ENCODE results near the gene CCDC18. TPM values are rescaled to one million over a fixed set of nuclear protein-coding genes. Genes with fewer than 3 reads are reported as not detected.

Gene CCDC18
- total RNA-seq, 1 donor from 2014 or later, result 7.9 TPM

DNA sequence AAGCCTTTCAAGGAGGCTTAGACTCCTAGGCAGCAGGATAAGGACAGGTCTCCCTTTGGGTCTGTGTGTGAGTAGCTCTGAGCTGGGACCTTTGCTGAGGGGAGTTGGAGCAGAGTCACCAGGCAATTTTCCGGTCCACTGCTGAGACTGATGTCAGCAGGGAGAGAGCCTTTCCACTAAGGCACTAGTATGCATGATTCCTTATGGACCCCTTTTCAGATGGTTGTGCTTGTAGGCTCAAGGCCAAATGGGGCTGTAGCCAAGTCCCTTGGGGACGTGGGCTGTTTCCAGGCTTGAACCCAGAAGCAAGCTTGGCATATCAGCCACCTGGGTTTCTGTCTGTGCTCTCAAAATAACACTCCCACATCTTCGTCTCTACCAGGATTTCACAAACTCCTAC is 73.0 kb downstream of the CCDC18 start:
- DNase-seq (ENCODE audit: low read depth) (no peak), FAIRE-seq (no peak)
- no peaks in the 10 kb centered on the region for H3K9me3 ChIP-seq (ENCODE audit: insufficient read depth, low read depth, low read length)
- TF ChIP-seq, protein P1, sequence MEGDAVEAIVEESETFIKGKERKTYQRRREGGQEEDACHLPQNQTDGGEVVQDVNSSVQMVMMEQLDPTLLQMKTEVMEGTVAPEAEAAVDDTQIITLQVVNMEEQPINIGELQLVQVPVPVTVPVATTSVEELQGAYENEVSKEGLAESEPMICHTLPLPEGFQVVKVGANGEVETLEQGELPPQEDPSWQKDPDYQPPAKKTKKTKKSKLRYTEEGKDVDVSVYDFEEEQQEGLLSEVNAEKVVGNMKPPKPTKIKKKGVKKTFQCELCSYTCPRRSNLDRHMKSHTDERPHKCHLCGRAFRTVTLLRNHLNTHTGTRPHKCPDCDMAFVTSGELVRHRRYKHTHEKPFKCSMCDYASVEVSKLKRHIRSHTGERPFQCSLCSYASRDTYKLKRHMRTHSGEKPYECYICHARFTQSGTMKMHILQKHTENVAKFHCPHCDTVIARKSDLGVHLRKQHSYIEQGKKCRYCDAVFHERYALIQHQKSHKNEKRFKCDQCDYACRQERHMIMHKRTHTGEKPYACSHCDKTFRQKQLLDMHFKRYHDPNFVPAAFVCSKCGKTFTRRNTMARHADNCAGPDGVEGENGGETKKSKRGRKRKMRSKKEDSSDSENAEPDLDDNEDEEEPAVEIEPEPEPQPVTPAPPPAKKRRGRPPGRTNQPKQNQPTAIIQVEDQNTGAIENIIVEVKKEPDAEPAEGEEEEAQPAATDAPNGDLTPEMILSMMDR (IDR thresholded peaks at IDR 0.05; ENCODE audit: insufficient read depth, low read depth, low read length), result no peak
- no peak for TF ChIP-seq EZH2 (IDR thresholded peaks at IDR 0.05; ENCODE audit: insufficient read depth, low read length)
- H3K9ac ChIP-seq (ENCODE audit: low read length), result no peak overlapping the region
- no peak overlapping the region for H3K4me3 Mint-ChIP-seq (ENCODE audit: unreplicated experiment)
- H3K27me3 ChIP-seq (ENCODE audit: insufficient read depth, low read length), result no peaks in the 10 kb centered on the region
- H3K27ac Mint-ChIP-seq (ENCODE audit: unreplicated experiment), result no peak overlapping the region
- no peaks in the 10 kb centered on the region for H3K27me3 Mint-ChIP-seq (ENCODE audit: low read depth, unreplicated experiment)
- H3K79me2 ChIP-seq (ENCODE audit: insufficient read depth, low read length), result peaks cover 3% of the 10 kb centered on the region
- no peak overlapping the region for H3K4me3 ChIP-seq (ENCODE audit: insufficient read depth, low read depth, low read length)
- peaks cover 2% of the 10 kb centered on the region for H3K9me3 Mint-ChIP-seq (ENCODE audit: unreplicated experiment)
- H3K36me3 ChIP-seq (ENCODE audit: insufficient read depth, low read length), result no peaks in the 10 kb centered on the region
- H3K4me1 Mint-ChIP-seq (ENCODE audit: low read depth, unreplicated experiment), result no peaks in the 10 kb centered on the region
- no peak overlapping the region for H3K4me2 ChIP-seq (ENCODE audit: low read length)
- H4K20me1 ChIP-seq (ENCODE audit: insufficient read depth, low read length), result no peaks in the 10 kb centered on the region
- peaks cover 2% of the 10 kb centered on the region for H3K4me1 ChIP-seq (ENCODE audit: insufficient read depth, low read length)
- H3K36me3 Mint-ChIP-seq (ENCODE audit: low read depth, unreplicated experiment), result peaks cover 1% of the 10 kb centered on the region
- no peak overlapping the region for H3K27ac ChIP-seq (ENCODE audit: low read depth, low read length)
- no peak overlapping the region for H2AFZ ChIP-seq (ENCODE audit: low read depth, low read length)

DNA sequence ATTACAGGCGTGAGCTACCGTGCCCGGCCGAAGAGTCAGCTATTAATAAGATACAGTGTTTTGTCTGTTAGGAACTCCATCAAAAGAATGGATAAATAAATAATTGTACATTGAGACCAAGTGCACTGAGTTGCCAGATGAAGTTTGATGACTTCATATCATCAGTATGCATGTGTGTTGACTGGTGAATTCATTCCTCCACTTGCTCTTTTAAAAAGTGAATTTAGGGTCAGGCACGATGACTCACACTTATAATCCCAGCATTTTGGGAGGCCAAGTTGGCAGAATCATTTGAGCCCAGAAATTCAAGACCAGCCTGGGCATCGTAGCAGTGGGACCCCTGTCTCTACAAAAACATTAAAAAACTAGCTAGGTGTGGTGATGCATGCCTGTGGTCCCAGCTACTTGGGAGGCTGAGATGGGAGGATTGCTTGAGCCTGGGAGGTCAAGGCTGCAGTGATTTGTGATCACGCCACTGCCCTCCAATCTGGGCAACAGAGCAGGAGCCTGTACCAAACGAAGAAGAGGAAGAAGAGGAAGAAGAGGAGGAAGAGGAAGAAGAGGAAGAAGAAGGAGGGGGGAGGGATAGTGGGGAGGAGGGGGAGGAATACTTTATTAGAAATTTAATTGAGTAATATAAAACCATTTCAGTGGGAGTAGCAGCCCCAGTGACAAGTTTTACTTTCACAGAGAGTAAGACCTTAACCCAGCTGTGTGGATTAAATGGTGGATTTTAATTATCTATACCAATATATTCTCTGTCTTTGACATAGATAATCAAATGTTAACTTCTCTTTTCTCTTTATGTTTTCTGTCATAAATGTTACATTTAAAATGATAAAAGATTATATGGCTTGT is 74.9 kb downstream of the CCDC18 start:
- Mint-ChIP-seq H3K9me3 (ENCODE audit: unreplicated experiment) (peaks cover 2% of the 10 kb centered on the region), H3K36me3 (ENCODE audit: low read depth, unreplicated experiment) (peaks cover 1% of the 10 kb centered on the region), H3K27ac (ENCODE audit: unreplicated experiment) (peak overlapping the region; percentile 58), H3K4me3 (ENCODE audit: unreplicated experiment) (no peak overlapping the region), H3K27me3 (ENCODE audit: low read depth, unreplicated experiment) (no peaks in the 10 kb centered on the region), H3K4me1 (ENCODE audit: low read depth, unreplicated experiment) (no peaks in the 10 kb centered on the region)
- Histone ChIP-seq H2AFZ (ENCODE audit: low read depth, low read length) (no peak overlapping the region), H3K36me3 (ENCODE audit: insufficient read depth, low read length) (no peaks in the 10 kb centered on the region), H3K9me3 (ENCODE audit: insufficient read depth, low read depth, low read length) (no peaks in the 10 kb centered on the region), H3K4me3 (ENCODE audit: insufficient read depth, low read depth, low read length) (no peak overlapping the region), H3K4me1 (ENCODE audit: insufficient read depth, low read length) (peaks cover 2% of the 10 kb centered on the region), H3K27me3 (ENCODE audit: insufficient read depth, low read length) (no peaks in the 10 kb centered on the region), H3K79me2 (ENCODE audit: insufficient read depth, low read length) (peaks cover 3% of the 10 kb centered on the region), H3K27ac (ENCODE audit: low read depth, low read length) (no peak overlapping the region), H3K9ac (ENCODE audit: low read length) (no peak overlapping the region), H4K20me1 (ENCODE audit: insufficient read depth, low read length) (no peaks in the 10 kb centered on the region), H3K4me2 (ENCODE audit: low read length) (no peak overlapping the region)
- TF ChIP-seq EZH2 (IDR thresholded peaks at IDR 0.05; ENCODE audit: insufficient read depth, low read length), result no peak
- TF ChIP-seq, protein P1 (IDR thresholded peaks at IDR 0.05; ENCODE audit: insufficient read depth, low read depth, low read length), result no peak
- DNase-seq (ENCODE audit: low read depth) (peak; percentile 83), FAIRE-seq (peak; percentile 37)

DNA sequence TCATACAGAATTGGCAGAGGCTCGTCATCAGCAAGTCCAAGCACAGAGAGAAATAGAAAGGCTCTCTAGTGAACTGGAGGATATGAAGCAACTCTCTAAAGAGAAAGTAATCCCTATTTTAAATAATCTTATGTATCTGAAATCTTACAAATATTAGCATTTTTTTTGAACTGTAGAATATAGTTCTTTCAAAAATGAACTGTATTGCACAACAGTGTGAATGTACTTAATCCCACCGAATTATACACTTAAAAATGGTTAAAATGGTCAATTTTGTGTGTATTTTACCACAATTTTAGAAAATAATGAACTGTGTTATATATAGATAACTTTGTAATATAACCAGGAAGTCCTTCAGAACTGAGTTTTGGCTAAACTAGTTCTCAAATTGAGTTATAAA is 75.9 kb downstream of the CCDC18 start:
- H3K4me1 ChIP-seq (ENCODE audit: insufficient read depth, low read length), result peaks cover 2% of the 10 kb centered on the region
- no peak overlapping the region for H3K4me2 ChIP-seq (ENCODE audit: low read length)
- TF ChIP-seq EZH2 (IDR thresholded peaks at IDR 0.05; ENCODE audit: insufficient read depth, low read length), result no peak
- TF ChIP-seq, protein P1 (IDR thresholded peaks at IDR 0.05; ENCODE audit: insufficient read depth, low read depth, low read length), result no peak
- H3K9me3 ChIP-seq (ENCODE audit: insufficient read depth, low read depth, low read length), result no peaks in the 10 kb centered on the region
- H2AFZ ChIP-seq (ENCODE audit: low read depth, low read length), result no peak overlapping the region
- no peak overlapping the region for H3K9ac ChIP-seq (ENCODE audit: low read length)
- no peaks in the 10 kb centered on the region for H3K36me3 ChIP-seq (ENCODE audit: insufficient read depth, low read length)
- DNase-seq (ENCODE audit: low read depth), result no peak
- no peak overlapping the region for H3K4me3 ChIP-seq (ENCODE audit: insufficient read depth, low read depth, low read length)
- H4K20me1 ChIP-seq (ENCODE audit: insufficient read depth, low read length), result no peaks in the 10 kb centered on the region
- Mint-ChIP-seq H3K9me3 (ENCODE audit: unreplicated experiment) (peaks cover 2% of the 10 kb centered on the region), H3K36me3 (ENCODE audit: low read depth, unreplicated experiment) (peaks cover 2% of the 10 kb centered on the region), H3K27me3 (ENCODE audit: low read depth, unreplicated experiment) (no peaks in the 10 kb centered on the region), H3K4me3 (ENCODE audit: unreplicated experiment) (no peak overlapping the region), H3K4me1 (ENCODE audit: low read depth, unreplicated experiment) (no peaks in the 10 kb centered on the region), H3K27ac (ENCODE audit: unreplicated experiment) (no peak overlapping the region)
- no peaks in the 10 kb centered on the region for H3K27me3 ChIP-seq (ENCODE audit: insufficient read depth, low read length)
- peaks cover 3% of the 10 kb centered on the region for H3K79me2 ChIP-seq (ENCODE audit: insufficient read depth, low read length)
- FAIRE-seq, result no peak
- no peak overlapping the region for H3K27ac ChIP-seq (ENCODE audit: low read depth, low read length)

Measured in astrocyte (in vitro differentiated cells and primary cell).